Spleen (tissue), 11 donors: ENCODE measurements around the gene NKAIN4. TPM values are rescaled to one million over a fixed set of nuclear protein-coding genes. Genes with fewer than 3 reads are reported as not detected.

Source experiments
- DNase-seq: peaks from one replicate; pipeline ENCODE4 v3.0.0-alpha.2; 2020
- H3K27ac ChIP-seq, 8 donors: fragments of 200-600 bp; sonication (generic) in 7 of 8; 1 replicate in 4 of 8; 2 replicates in 4 of 8; pipeline versions ENCODE4 v1.5.0 to v1.8.0; 2016 to 2021; ENCODE audit warnings: inconsistent platforms in 4 of 8, mild to moderate bottlenecking in 4 of 8, moderate library complexity in 1 of 8
- H3K27me3 ChIP-seq, 7 donors: fragments of 200-600 bp; sonication (generic) in 6 of 7; replicated peaks in 1 of 7; 1 replicate in 4 of 7; 2 replicates in 3 of 7; pipeline versions ENCODE4 v1.5.0 to v1.8.0; 2016 to 2021; ENCODE audit warnings: inconsistent platforms in 3 of 7, mild to moderate bottlenecking in 1 of 7
- H3K36me3 ChIP-seq, 6 donors: fragments of 200-600 bp; sonication (generic) in 5 of 6; 1 replicate in 4 of 6; 2 replicates in 2 of 6; pipeline versions ENCODE4 v1.5.0 to v1.8.0; 2016 to 2021; ENCODE audit warnings: inconsistent platforms in 2 of 6
- H3K4me1 ChIP-seq, 6 donors: fragments of 200-600 bp; sonication (generic) in 5 of 6; 1 replicate in 3 of 6; 2 replicates in 3 of 6; pipeline versions ENCODE4 v1.5.0 to v1.8.0; 2016 to 2021; ENCODE audit warnings: inconsistent platforms in 3 of 6
- H3K4me3 ChIP-seq, 8 donors: fragments of 200-600 bp; sonication (generic) in 7 of 8; 1 replicate in 4 of 8; 2 replicates in 4 of 8; pipeline versions ENCODE4 v1.5.0 to v1.8.0; 2016 to 2021; ENCODE audit warnings: inconsistent platforms in 4 of 8, mild to moderate bottlenecking in 4 of 8, moderate library complexity in 2 of 8
- H3K9me3 ChIP-seq, 8 donors: fragments of 200-600 bp; sonication (generic) in 7 of 8; 1 replicate in 4 of 8; 2 replicates in 4 of 8; pipeline versions ENCODE4 v1.5.0 to v1.8.0; 2016 to 2021; ENCODE audit warnings: inconsistent platforms in 4 of 8
- POLR2A ChIP-seq, 3 donors: fragments of 450-650 bp; IDR thresholded peaks; one replicate each; pipeline ENCODE4 v1.5.1; 2017; ENCODE audit warnings: antibody characterized with exemption in 3 of 3, mild to moderate bottlenecking in 1 of 3
- POLR2AphosphoS5 ChIP-seq, 3 donors: sonication (generic); formaldehyde crosslinking; IDR thresholded peaks; one replicate each; pipeline ENCODE4 v1.5.1; 2017; ENCODE audit warnings: antibody characterized with exemption in 3 of 3
- WGBS, 5 donors: extraction: QIAGEN DNeasy Blood & Tissue Kit in 3 of 5; methylation state at CpG; one replicate each; pipeline versions ENCODE4 v1.1.5 to v1.1.7; 2013 to 2018; 5-methylcytosine and 5-hydroxymethylcytosine counted together
- intact Hi-C: fragments of 100-400 bp; cut with DNase I; formaldehyde crosslinking; loops from one replicate; pipeline ENCODE4 v1.15.0; 2023; ENCODE audit warnings: low total_unique reads
- polyA plus RNA-seq, 3 donors: library from polyadenylated mRNA; stranded (reverse); fragments of 200-250 nt; gene quantifications; one replicate each; pipeline ENCODE4 v1.2.1, GENCODE V29; 2013
- total RNA-seq, 7 donors: library from RNA; depleted of rRNA in 3 of 7; stranded (reverse); fragments of >200 nt in 3 of 7; fragmentation: NEBNext Ultra II Directional in 4 of 7; extraction: Animal tissue kit (Norgen Biotek cat#: 25700) in 4 of 7; gene quantifications; one replicate each; pipeline versions ENCODE4 v1.1.0 to v1.2.1, GENCODE V29; 2016 to 2021
- TF ChIP-seq, protein P1 (sequence below), 11 experiments: fragments of 200-600 bp in 7 of 11; fragments of 450-650 bp in 4 of 11; sonication (generic) in 4 of 11; IDR thresholded peaks in 8 of 11; conservative IDR thresholded peaks in 3 of 11; 1 replicate in 7 of 11; 2 replicates in 4 of 11; pipeline versions ENCODE4 v1.4.0 to v1.8.0; 2016 to 2021; ENCODE audit warnings: antibody characterized with exemption in 11 of 11, inconsistent platforms in 4 of 11, mild to moderate bottlenecking in 1 of 11
- donor health status: healthy with polysubstance abuse.
- donor health status: DM: no; HTN: no; CAD: no; lungs with moderate emphysema.
- donor health status: DM: no; HTN: no; CAD: no.
- donor health status: Bipolar disorder and iron deficiency.
- donor health status: healthy.
- donor health status: DM: no; HTN: no; CAD: no.
- donor health status: DM: yes; HTN: yes; CAD: no.

Gene NKAIN4
- total and polyA plus RNA-seq, 10 donors: 0.09 TPM; not detected in 9

DNA sequence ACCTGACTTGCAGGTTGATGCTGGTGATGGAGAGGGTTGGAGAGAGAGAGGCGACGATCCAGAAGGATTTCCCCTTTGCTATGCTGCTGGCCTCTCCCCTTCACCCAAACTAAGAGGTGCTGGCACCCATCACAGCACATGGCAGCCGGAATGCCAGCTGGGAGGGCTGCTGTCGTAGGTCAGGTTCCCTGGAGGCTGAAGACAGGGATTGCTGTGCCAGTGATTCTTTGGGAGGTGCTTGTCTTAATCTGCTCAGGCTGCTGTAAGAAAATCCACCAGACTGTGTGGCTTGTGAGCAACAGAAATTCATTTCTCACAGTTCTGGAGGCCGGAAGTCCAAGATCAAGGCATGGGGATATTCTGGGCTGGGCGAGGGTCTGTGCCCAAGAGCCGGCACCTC lies 14.0 kb upstream of the NKAIN4 start:
- Histone ChIP-seq H3K9me3 (no peaks in the 10 kb centered on the region), H3K27ac (no peak overlapping the region), H3K4me1 (peaks cover 0 to 12% (median 10%) of the 10 kb centered on the region in 6 donors), H3K36me3 (no peaks in the 10 kb centered on the region), H3K27me3 (peaks cover 0 to 48% (median 0%) of the 10 kb centered on the region in 7 donors), H3K4me3 (no peak overlapping the region)
- TF ChIP-seq POLR2A (IDR thresholded peaks at IDR 0.05) (no peak), POLR2AphosphoS5 (IDR thresholded peaks at IDR 0.05) (no peak)
- TF ChIP-seq, protein P1, sequence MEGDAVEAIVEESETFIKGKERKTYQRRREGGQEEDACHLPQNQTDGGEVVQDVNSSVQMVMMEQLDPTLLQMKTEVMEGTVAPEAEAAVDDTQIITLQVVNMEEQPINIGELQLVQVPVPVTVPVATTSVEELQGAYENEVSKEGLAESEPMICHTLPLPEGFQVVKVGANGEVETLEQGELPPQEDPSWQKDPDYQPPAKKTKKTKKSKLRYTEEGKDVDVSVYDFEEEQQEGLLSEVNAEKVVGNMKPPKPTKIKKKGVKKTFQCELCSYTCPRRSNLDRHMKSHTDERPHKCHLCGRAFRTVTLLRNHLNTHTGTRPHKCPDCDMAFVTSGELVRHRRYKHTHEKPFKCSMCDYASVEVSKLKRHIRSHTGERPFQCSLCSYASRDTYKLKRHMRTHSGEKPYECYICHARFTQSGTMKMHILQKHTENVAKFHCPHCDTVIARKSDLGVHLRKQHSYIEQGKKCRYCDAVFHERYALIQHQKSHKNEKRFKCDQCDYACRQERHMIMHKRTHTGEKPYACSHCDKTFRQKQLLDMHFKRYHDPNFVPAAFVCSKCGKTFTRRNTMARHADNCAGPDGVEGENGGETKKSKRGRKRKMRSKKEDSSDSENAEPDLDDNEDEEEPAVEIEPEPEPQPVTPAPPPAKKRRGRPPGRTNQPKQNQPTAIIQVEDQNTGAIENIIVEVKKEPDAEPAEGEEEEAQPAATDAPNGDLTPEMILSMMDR (IDR thresholded peaks at IDR 0.05 in 8 of 11, conservative IDR thresholded peaks at IDR 0.05 in 3 of 11): no peak
- DNase-seq: no peak
- intact Hi-C loops: no loop called here
- 69 to 79% (median 74%) methylated on average over 6 to 7 of the region's 7 CpGs for WGBS, 5 donors

DNA sequence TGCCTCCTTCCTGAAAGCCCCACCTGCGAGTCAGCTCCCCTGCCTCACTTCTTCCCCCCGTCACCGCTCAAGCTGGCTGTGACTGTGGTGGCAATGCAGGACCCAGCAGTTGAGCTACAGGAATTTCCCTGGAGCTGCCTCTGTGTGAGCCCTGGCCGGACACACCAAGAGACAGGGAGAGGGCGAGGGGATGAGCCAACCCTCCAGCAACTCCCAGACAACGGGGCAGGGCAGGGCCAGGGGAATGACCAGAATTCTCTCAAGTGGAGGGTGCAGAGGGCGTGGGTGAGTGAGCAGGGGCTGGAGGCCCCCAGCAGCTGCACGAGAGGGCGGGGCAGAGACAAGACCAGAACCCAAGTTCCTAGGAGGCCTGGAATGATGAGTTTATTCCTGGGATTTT lies 13.4 kb upstream of the NKAIN4 start:
- Histone ChIP-seq H3K4me1 (peaks cover 0 to 9% (median 8%) of the 10 kb centered on the region in 6 donors), H3K27me3 (peaks cover 0 to 54% (median 5%) of the 10 kb centered on the region in 7 donors)

DNA sequence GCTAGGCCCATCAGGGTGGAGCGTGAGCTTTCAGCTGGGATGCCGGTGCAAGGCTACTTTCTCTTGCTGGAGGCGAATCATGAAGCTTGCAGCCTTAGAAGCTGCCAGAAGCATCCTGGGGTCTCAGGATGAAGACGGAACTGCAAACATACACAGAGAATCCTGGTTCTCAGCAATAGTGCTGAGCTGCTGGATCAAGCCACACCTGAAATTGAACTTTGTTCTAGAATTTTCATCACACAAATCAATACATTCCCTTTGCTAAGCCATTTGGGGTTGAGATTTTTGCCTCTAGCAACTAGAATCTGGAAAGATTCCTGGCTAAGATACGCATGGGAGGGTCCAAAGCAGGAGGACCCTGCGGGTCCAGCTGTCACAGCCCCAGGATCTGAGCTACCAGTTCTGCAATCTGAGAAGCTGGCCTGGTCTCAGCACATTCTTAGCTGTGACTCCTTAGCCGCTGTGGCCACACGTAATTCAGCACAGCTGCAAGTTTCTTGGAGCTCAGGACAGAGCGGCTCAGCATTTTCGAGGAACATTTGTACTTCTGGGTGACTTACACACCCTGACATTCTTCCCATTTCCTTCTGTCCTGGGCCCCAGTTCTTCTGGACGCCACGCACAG lies 11.7 kb upstream of the NKAIN4 start:
- no peak for TF ChIP-seq POLR2AphosphoS5 (IDR thresholded peaks at IDR 0.05)
- Histone ChIP-seq H3K36me3 (no peaks in the 10 kb centered on the region), H3K27ac (no peak overlapping the region), H3K4me1 (peaks cover 0 to 3% (median 0%) of the 10 kb centered on the region in 6 donors), H3K9me3 (no peaks in the 10 kb centered on the region), H3K4me3 (no peak overlapping the region), H3K27me3 (peaks cover 0 to 71% (median 14%) of the 10 kb centered on the region in 7 donors)
- 72 to 82% (median 76%) methylated on average over 12 of the region's 12 CpGs for WGBS, 5 donors
- intact Hi-C loops: no loop called here
- no peak for DNase-seq

More for the DNA sequence above, 13.4 kb upstream of the NKAIN4 start:
- 46 to 63% (median 58%) methylated on average over 9 of the region's 9 CpGs for WGBS, 5 donors
- Histone ChIP-seq H3K36me3 (no peaks in the 10 kb centered on the region), H3K27ac (no peak overlapping the region), H3K9me3 (no peaks in the 10 kb centered on the region), H3K4me3 (no peak overlapping the region)
- no peak for DNase-seq
- intact Hi-C loops: no loop called here
- TF ChIP-seq POLR2AphosphoS5 (IDR thresholded peaks at IDR 0.05): no peak
- TF ChIP-seq, protein P1 (IDR thresholded peaks at IDR 0.05 in 8 of 11, conservative IDR thresholded peaks at IDR 0.05 in 3 of 11): no peak
- no peak for TF ChIP-seq POLR2A (IDR thresholded peaks at IDR 0.05)

DNA sequence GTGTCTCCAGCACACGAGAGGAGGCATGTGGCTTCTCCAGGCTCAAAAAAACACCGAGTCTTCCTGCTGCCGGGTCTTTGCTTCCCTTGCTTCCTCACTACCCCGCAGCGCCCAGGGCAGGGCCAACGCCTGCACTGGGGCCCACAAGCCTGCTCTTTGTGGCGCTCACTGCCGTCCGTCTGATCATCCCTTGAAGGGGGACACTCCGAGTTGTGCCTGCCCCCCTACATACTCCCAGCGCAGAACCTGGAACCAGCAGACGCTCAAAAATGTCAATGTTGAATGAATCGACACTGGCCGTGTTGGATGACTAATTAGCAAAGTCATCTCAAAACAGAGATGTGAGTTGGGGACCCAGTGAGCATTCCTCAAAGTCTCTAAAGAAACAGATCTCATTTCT lies 10.3 kb upstream of the NKAIN4 start:
- no peaks in the 10 kb centered on the region for H3K9me3 ChIP-seq
- 57 to 68% (median 59%) methylated on average over 13 to 14 of the region's 14 CpGs for WGBS, 5 donors
- H3K4me3 ChIP-seq: no peak overlapping the region
- H3K27ac ChIP-seq: no peak overlapping the region
- peaks cover 0 to 3% (median 0%) of the 10 kb centered on the region in 6 donors for H3K4me1 ChIP-seq
- H3K27me3 ChIP-seq: peaks cover 0 to 85% (median 29%) of the 10 kb centered on the region in 7 donors
- H3K36me3 ChIP-seq: no peaks in the 10 kb centered on the region
- DNase-seq: no peak
- intact Hi-C loops: no loop called here
- TF ChIP-seq POLR2AphosphoS5 (IDR thresholded peaks at IDR 0.05): no peak
- no peak for TF ChIP-seq POLR2A (IDR thresholded peaks at IDR 0.05)
- TF ChIP-seq, protein P1 (IDR thresholded peaks at IDR 0.05 in 8 of 11, conservative IDR thresholded peaks at IDR 0.05 in 3 of 11): no peak
